ENCODE results near the gene FAM89A. TPM values are rescaled to one million over a fixed set of nuclear protein-coding genes. Genes with fewer than 3 reads are reported as not detected.

Gene FAM89A
- total RNA-seq, 1 experiment from 2014 or later: 16.7 TPM

Other genes starting within 250 kb of the FAM89A start
- gene C1orf198, start 171.7 kb downstream of the FAM89A start, total RNA-seq (2014; rRNA removed; shearing (Covaris generic)): 29.7 and 35.0 TPM in 2 replicates
- gene TTC13, start 61.4 kb downstream of the FAM89A start, total RNA-seq (2014; rRNA removed; shearing (Covaris generic)): 15.0 and 23.7 TPM in 2 replicates
- 5.9 and 6.3 TPM in 2 replicates for gene ARV1, start 61.2 kb downstream of the FAM89A start, total RNA-seq (2014; rRNA removed; shearing (Covaris generic))
- gene TRIM67, start 121.8 kb upstream of the FAM89A start, total RNA-seq (2014; rRNA removed; shearing (Covaris generic)): 0.03 and 0.05 TPM in 2 replicates
- gene GNPAT, start 201.0 kb upstream of the FAM89A start, total RNA-seq (2014; rRNA removed; shearing (Covaris generic)): 28.6 and 32.3 TPM in 2 replicates

Measured in HT-29 (cell line).